HG03045 (cell line): ENCODE data around the gene B4GALT5.

Source experiments
- ATAC-seq: cut with Tn5 transposase; IDR thresholded peaks from one replicate; pipeline ENCODE4 v1.9.1; 2021; ENCODE audit warnings: mild to moderate bottlenecking, moderate library complexity; ENCODE audit not compliant: unreplicated experiment

The B4GALT5 gene

DNA sequence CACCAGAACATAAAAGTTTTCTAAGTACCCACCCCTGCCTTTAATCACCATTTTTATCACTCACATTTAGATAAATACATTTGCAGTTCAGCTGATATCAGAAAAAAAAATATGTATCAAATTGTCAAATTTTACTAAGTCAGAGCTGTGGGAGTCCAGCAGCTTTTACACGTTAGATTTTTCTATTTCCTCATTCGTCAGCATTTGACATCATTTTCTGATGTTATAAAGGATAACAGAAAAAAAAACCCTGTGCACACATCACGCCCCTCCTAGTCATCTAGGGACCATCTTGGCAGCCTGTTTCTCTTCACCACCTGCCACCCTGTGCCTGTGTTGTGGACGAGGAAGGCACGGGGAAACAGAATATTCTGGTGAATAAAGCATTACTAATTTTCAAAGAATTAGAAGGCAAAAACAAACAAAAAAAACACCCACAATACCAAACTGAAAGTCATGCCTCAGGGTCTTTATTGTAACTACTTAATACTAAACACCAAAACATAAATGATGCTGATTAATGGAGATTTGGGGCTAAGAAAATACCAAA lies 12.4 kb downstream of the B4GALT5 start:
- no peak for ATAC-seq

GRCh38 chr20:49700411-49701185 lies 13.1 kb downstream of the B4GALT5 start:
- ATAC-seq, result no peak

DNA sequence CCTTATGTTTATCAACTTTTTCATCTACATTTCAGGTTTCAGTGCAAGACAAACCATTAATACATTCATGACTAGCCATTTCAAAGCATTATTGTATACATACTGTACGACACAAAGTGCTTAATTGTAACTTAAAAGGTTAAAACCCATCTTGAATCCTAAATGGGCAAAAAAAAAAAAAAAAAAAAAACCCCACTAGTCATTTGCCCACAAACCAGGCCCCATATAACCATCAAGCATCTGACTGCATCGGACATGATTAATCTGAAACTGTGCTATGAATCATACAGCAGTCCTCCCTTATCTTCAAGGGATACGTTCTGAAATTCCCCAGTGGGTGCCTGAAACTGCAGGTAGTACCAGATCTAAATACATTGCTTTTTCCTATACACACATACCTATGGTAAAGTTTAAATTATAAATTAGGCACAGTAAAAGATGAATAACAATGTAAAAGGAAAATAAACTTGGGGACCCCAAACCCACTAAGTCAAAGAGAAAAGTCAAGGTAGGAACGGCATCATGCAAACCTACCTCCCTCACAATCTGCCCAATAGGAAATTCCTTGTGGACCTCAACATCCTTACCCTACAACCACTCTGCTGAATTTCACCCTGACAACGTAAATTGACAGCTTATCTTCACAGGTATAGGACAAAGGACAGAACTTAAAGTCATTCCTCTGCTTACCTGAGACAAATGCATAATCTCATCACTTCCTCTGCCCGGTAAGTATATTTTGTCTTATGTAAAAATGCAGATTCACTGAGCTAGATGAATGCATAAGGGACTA lies 14.3 kb downstream of the B4GALT5 start:
- ATAC-seq, result no peak

DNA sequence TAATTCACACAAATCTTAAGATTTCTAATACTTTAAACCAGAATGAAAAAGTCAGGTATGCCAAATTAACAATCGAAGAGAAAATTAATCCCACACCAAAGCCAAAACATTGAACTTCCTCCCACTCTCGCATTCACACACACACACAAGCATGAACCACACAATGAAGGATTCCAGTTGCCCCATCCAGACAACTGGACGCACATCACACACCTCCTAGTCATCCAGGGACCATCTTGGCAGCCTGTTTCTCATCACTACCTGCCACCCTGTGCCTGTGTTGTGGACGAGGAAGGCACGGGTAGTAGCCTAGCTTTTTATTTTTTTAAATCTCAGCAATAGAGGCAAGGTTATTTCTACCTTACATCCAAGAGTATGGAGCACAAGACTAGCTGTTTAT lies 15.2 kb downstream of the B4GALT5 start:
- ATAC-seq, result no peak

DNA sequence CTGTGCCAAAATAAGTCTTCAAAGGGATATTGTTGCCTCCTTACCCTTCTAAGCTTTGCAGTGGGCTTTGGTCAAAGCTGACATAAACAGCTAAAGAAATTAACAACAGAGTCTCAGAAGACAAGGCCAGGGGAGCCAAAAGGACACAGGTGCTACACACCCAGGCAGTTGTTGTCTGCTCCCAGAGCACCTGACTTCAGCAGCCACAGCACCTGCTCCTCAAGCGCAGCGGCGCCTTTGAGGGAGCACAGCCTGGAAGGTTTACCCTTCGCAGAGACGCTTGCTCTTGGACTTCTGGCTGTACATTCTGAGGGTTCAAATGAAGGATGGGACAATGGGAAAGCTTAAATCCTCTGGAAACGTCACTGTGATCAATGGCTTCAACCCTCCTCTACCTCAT lies 16.6 kb downstream of the B4GALT5 start:
- ATAC-seq, result no peak

- ATAC-seq, result no peak
Measured at GRCh38 chr20:49696594-49696993, 17.1 kb downstream of the B4GALT5 start.

GRCh38 chr20:49695830-49696229 lies 17.8 kb downstream of the B4GALT5 start:
- no peak for ATAC-seq

DNA sequence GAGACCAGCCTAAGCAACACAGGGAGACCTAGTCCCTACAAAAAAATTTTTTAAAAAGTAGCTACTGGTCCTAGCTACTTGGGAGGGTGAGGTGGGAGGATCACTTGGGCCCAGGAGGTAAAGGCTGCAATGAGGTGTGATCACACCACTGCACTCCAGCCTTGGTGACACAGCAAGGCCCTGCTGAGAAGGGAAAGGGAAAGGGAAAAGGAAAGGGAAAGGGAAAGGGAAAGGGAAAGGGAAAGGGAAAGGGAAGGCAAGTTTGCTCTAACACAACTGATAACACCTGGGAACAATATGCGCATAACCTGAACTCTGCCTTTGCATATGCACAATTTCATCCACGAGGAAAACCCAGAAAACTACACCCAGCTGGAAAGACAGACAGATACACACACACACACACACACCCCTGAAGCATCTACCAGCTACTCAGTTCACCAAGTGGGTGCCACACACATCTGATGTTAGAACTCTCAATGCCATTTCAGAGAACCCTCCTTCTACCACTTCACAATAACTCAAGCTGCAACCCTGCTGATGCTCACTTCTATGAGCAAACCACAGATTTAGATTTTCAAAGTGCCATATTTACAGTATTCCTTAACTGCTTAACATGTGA lies 19.1 kb downstream of the B4GALT5 start:
- ATAC-seq, result no peak

- ATAC-seq, result no peak
Measured at GRCh38 chr20:49693435-49694171, 20.1 kb downstream of the B4GALT5 start.

- no peak for ATAC-seq
Measured at GRCh38 chr20:49692941-49693340, 20.7 kb downstream of the B4GALT5 start.

GRCh38 chr20:49691818-49692568 lies 21.7 kb downstream of the B4GALT5 start:
- no peak for ATAC-seq

GRCh38 chr20:49690899-49691620 lies 22.6 kb downstream of the B4GALT5 start:
- no peak for ATAC-seq

DNA sequence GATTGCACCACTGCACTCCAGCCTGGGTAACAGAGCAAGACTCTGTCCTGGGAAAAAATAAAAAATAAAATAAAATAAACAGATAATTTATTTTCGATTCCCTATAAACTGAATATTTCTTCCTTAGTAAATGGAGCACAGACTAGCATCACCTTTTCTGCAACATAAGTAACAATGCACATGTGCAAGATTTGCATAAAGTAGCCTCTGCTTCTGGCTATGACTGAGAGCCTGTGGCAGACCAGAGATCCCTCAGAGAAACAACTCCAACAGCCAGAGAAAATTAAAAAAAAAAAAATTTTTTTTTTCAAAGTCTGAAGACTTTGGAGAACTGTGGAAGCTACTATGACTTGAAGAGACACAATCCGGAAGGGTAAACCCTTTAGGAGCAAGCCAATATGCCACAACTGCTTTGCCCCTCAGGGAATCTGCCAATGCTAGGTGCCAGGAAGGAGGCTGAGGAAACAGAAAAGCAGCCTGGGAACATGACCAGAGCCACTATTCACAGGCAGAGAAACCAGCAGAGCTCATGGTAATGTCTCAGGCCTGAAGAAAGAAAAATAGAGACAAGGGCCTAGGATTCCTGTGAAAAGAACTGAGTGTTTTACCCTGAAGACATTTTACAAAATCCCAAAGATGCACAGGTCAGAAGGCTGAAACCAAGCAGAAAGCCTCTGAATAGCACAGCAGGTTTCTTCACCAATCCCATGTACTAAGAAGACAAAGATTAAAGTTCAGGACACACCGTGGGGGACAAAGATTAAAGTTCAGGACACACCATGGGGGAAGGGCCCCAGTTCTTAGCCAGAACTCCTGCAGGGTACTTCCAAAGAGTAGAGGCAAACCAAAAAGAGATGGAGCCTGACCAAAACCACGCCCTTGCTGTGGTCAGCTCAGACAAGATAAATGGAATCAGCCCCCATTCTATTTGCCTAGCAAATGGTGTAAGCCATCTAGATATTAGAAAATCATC lies 25.8 kb downstream of the B4GALT5 start:
- no peak for ATAC-seq

- no peak for ATAC-seq
Measured at GRCh38 chr20:49685809-49686208, 27.9 kb downstream of the B4GALT5 start.

DNA sequence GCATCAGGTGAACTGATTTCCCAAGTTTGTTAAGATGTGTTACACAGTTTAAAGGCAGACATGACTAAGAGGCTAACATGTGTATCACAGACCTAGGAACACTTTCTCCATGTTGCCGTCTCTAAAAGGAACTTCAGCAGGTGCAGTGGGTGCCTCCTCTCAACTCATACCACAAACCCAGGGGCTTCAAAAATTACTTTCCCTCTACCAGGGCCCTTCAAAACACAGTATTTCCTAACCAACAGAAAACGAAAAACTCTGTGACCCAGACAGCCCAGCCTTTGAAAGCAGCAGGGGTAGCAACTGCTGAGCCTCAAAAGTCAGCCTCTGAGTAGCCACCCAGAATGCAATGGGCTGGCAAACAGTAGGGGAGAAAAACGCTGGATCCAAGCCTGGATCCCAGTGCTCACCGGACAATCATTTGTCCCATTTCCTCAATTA lies 28.5 kb downstream of the B4GALT5 start:
- ATAC-seq, result no peak

DNA sequence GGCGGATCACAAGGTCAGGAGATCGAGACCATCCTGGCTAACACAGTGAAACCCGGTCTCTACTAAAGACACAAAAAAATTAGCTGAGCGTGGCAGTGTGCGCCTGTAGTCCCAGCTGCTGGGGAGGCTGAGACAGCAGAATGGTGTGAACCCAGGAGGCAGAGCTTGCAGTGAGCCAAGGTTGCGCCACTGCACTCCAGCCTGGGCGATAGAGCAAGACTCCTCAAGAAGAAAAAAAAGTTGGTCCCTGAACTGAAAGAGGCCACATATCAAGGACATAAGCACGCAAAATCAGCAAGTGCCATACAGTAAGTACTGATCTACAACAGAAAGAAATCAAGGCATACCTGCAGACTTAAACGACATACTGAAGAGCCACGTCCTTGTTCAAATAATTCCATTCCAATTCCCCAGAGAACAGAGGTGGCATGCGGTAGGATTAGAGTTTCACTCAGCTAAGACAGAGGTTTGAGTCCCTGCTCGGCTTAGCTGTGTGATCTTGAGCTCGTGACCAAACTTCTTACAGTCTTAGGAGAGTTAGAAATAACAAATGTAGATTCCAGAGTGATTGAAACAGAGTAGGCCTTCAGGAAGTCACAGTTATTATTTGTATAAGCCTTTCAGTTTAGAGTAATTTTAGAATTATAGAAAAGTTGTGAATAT lies 29.2 kb downstream of the B4GALT5 start:
- ATAC-seq, result no peak

- no peak for ATAC-seq
Measured at GRCh38 chr20:49682798-49683197, 30.9 kb downstream of the B4GALT5 start.

DNA sequence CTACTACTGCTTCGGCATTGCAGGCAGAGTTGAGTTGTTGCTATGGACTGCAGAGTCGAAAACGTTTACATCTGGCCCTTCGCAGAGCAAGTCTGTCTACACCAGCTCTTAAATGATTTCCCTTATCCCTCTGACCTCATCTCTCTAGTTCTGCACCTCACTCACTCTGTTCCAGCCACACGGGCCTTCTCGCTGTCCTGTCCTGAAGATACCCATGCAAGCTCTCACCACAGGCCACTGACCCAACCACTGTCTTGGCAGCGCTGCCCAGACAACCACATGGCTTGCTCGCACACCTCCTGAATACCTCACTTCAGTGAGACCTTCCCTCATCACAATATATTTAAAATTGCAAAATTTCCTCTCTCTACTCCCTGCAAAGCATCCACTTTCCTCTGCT lies 31.4 kb downstream of the B4GALT5 start:
- ATAC-seq, result no peak
